GM12878 (cell line): Measurements from ENCODE around the gene HOXD1. TPM values are rescaled to one million over a fixed set of nuclear protein-coding genes. Genes with fewer than 3 reads are reported as not detected.

Experiments used
- BMI1 ChIP-seq: fragments of 450-650 bp; IDR thresholded peaks from 2 replicates; pipeline ENCODE4 v1.6.1; 2016; ENCODE audit warnings: mild to moderate bottlenecking, moderate library complexity, borderline replicate concordance
- CBX5 ChIP-seq: sonication (generic); IDR thresholded peaks from 2 replicates; pipeline ENCODE4 v1.6.1; 2016; ENCODE audit warnings: low read depth, moderate library complexity, mild to moderate bottlenecking, inconsistent platforms
- HSF1 ChIP-seq: fragments of 150-350 bp; IDR thresholded peaks from 2 replicates; pipeline ENCODE4 v1.6.1; 2014; ENCODE audit warnings: mild to moderate bottlenecking, low read depth, low read length
- IKZF1 ChIP-seq: fragments of 450-650 bp; conservative IDR thresholded peaks from 2 replicates; pipeline ENCODE4 v1.6.1; 2017; ENCODE audit warnings: antibody characterized with exemption, mild to moderate bottlenecking
- NBN ChIP-seq: fragments of 450-650 bp; IDR thresholded peaks from 2 replicates; pipeline ENCODE4 v1.6.1; 2016
- NKRF ChIP-seq: fragments of 450-650 bp; conservative IDR thresholded peaks from 2 replicates; pipeline ENCODE4 v1.6.1; 2017; ENCODE audit warnings: mild to moderate bottlenecking, moderate library complexity
- NR2C2 ChIP-seq: IDR thresholded peaks from 2 replicates; pipeline ENCODE4 v1.6.1; 2011; ENCODE audit warnings: borderline replicate concordance, low read depth; ENCODE audit not compliant: control insufficient read depth, insufficient read length
- POLR2AphosphoS5 ChIP-seq: IDR thresholded peaks from 2 replicates; pipeline ENCODE4 v1.6.1; 2011; ENCODE audit warnings: mild to moderate bottlenecking, low read length, inconsistent platforms
- STAT3 ChIP-seq: IDR thresholded peaks from 2 replicates; pipeline ENCODE4 v1.6.1; 2011; ENCODE audit warnings: low read depth, low read length, improper control_type of control experiment
- SUPT20H ChIP-seq: IDR thresholded peaks from 2 replicates; pipeline ENCODE4 v1.6.1; 2011; ENCODE audit warnings: low read depth, mild to moderate bottlenecking, low read length, moderate library complexity, borderline replicate concordance; ENCODE audit not compliant: control insufficient read depth
- TBL1XR1 ChIP-seq: IDR thresholded peaks from 2 replicates; pipeline ENCODE4 v1.6.1; 2012; ENCODE audit warnings: low read depth, low read length, improper control_type of control experiment
- ZNF24 ChIP-seq: fragments of 450-650 bp; IDR thresholded peaks from 2 replicates; pipeline ENCODE4 v1.6.1; 2017; ENCODE audit warnings: antibody characterized with exemption, mild to moderate bottlenecking
- polyA plus RNA-seq, 11 experiments: library from polyadenylated mRNA; depleted of rRNA in 4 of 11; unstranded in 6 of 11; stranded (reverse) in 5 of 11; fragments of >200 nt; fragmentation: Nextera tagmentation in 4 of 11; fragmentation: Illumina TruSeq in 1 of 11; extraction: Ambion mirVana in 4 of 11; extraction: Trizol in 1 of 11; gene quantifications; 1 replicate in 1 of 11; 2 replicates in 10 of 11; pipeline versions ENCODE4 v1.2.1 to v1.2.3, GENCODE V29; 2011 to 2016; ENCODE audit warnings: inconsistent platforms in 2 of 11, missing spikeins in 2 of 11, low read depth in 1 of 11
- total RNA-seq, 4 experiments: library from RNA; depleted of rRNA in 3 of 4; stranded (reverse); fragments of >200 nt in 3 of 4; fragmentation: Illumina TruSeq in 1 of 4; extraction: Trizol in 1 of 4; gene quantifications; 2 replicates each; pipeline versions ENCODE4 v1.2.1 to v1.2.3, GENCODE V29; 2013 to 2021
- TF ChIP-seq, protein P1 (sequence below): IDR thresholded peaks from 2 replicates; pipeline ENCODE4 v1.6.1; 2012; ENCODE audit warnings: low read length, inconsistent platforms
- TF ChIP-seq, protein P2 (sequence below): fragments of 450-650 bp; IDR thresholded peaks from 2 replicates; pipeline ENCODE4 v1.6.1; 2014; ENCODE audit warnings: mild to moderate bottlenecking
- TF ChIP-seq, protein P3 (sequence below): IDR thresholded peaks from 2 replicates; pipeline ENCODE4 v1.6.1; 2012; ENCODE audit warnings: improper control_type of control experiment, low read depth, low read length; ENCODE audit not compliant: insufficient replicate concordance
- TF ChIP-seq, protein P4 (sequence below): fragments of 450-650 bp; IDR thresholded peaks from 2 replicates; pipeline ENCODE4 v1.6.1; 2017; ENCODE audit warnings: mild to moderate bottlenecking

HOXD1 gene
- total and polyA plus RNA-seq, 10 of the 15 experiments (the other 5 are each of a cell fraction or from before 2014, with no cell fraction given) = not detected

DNA sequence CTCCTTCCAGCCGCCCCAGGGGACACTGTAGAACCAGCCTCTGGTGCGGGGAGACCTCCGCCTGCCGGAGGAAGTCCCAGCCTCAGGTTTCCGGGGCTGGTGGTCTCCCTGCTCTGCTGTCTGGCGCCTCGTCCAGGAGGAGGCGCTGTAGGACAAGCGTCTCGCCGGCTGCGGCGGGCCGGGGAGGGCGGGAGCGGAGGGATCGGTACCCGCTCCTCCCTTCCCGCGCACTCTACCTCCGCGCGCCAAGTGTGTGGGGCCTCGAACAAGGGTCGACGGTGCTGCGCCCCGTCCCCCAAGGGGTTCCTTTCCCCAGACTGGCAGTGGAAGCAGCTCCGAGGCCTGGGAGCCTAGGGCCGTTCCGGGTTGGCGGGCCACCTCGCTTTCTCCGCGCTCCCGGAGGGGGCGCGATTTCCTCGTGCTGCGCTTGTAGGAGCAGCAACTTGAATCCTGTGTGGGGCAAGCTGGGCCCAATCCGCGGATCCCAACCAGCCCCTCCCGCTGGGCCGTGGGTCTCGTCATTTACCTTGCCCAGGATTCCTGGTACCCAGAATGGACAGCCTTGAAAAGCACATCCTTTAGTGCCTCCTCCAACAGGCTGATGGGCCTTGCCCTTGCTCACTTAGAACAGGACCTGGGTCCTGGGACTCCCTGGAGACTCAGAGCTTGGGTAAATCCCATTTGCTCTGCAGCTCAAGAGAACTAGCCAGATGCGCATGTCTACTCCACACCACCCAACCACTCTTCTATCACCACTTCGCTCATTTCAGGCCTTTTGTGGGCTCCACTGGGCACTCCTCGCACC, 47.8 kb upstream of the HOXD1 start (continued):
- TF ChIP-seq, protein P1, sequence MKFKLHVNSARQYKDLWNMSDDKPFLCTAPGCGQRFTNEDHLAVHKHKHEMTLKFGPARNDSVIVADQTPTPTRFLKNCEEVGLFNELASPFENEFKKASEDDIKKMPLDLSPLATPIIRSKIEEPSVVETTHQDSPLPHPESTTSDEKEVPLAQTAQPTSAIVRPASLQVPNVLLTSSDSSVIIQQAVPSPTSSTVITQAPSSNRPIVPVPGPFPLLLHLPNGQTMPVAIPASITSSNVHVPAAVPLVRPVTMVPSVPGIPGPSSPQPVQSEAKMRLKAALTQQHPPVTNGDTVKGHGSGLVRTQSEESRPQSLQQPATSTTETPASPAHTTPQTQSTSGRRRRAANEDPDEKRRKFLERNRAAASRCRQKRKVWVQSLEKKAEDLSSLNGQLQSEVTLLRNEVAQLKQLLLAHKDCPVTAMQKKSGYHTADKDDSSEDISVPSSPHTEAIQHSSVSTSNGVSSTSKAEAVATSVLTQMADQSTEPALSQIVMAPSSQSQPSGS = no peak
- TF ChIP-seq POLR2AphosphoS5 = no peak
- TF ChIP-seq TBL1XR1 = no peak
- TF ChIP-seq NBN = 0 out of 2 replicates have a peak, but pooled peaks have one; percentile 57
- TF ChIP-seq, protein P2, sequence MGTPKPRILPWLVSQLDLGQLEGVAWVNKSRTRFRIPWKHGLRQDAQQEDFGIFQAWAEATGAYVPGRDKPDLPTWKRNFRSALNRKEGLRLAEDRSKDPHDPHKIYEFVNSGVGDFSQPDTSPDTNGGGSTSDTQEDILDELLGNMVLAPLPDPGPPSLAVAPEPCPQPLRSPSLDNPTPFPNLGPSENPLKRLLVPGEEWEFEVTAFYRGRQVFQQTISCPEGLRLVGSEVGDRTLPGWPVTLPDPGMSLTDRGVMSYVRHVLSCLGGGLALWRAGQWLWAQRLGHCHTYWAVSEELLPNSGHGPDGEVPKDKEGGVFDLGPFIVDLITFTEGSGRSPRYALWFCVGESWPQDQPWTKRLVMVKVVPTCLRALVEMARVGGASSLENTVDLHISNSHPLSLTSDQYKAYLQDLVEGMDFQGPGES = no peak
- no peak for TF ChIP-seq SUPT20H
- TF ChIP-seq, protein P3, sequence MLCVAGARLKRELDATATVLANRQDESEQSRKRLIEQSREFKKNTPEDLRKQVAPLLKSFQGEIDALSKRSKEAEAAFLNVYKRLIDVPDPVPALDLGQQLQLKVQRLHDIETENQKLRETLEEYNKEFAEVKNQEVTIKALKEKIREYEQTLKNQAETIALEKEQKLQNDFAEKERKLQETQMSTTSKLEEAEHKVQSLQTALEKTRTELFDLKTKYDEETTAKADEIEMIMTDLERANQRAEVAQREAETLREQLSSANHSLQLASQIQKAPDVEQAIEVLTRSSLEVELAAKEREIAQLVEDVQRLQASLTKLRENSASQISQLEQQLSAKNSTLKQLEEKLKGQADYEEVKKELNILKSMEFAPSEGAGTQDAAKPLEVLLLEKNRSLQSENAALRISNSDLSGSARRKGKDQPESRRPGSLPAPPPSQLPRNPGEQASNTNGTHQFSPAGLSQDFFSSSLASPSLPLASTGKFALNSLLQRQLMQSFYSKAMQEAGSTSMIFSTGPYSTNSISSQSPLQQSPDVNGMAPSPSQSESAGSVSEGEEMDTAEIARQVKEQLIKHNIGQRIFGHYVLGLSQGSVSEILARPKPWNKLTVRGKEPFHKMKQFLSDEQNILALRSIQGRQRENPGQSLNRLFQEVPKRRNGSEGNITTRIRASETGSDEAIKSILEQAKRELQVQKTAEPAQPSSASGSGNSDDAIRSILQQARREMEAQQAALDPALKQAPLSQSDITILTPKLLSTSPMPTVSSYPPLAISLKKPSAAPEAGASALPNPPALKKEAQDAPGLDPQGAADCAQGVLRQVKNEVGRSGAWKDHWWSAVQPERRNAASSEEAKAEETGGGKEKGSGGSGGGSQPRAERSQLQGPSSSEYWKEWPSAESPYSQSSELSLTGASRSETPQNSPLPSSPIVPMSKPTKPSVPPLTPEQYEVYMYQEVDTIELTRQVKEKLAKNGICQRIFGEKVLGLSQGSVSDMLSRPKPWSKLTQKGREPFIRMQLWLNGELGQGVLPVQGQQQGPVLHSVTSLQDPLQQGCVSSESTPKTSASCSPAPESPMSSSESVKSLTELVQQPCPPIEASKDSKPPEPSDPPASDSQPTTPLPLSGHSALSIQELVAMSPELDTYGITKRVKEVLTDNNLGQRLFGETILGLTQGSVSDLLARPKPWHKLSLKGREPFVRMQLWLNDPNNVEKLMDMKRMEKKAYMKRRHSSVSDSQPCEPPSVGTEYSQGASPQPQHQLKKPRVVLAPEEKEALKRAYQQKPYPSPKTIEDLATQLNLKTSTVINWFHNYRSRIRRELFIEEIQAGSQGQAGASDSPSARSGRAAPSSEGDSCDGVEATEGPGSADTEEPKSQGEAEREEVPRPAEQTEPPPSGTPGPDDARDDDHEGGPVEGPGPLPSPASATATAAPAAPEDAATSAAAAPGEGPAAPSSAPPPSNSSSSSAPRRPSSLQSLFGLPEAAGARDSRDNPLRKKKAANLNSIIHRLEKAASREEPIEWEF = no peak
- TF ChIP-seq STAT3 = no peak
- TF ChIP-seq HSF1 = no peak
- no peak for TF ChIP-seq ZNF24
- TF ChIP-seq CBX5 = no peak
- peak; percentile 76 for TF ChIP-seq IKZF1
- TF ChIP-seq NR2C2 = no peak
- 0 out of 2 replicates have a peak, but pooled peaks have one; percentile 42 for TF ChIP-seq NKRF
- no peak for TF ChIP-seq BMI1
- TF ChIP-seq, protein P4, sequence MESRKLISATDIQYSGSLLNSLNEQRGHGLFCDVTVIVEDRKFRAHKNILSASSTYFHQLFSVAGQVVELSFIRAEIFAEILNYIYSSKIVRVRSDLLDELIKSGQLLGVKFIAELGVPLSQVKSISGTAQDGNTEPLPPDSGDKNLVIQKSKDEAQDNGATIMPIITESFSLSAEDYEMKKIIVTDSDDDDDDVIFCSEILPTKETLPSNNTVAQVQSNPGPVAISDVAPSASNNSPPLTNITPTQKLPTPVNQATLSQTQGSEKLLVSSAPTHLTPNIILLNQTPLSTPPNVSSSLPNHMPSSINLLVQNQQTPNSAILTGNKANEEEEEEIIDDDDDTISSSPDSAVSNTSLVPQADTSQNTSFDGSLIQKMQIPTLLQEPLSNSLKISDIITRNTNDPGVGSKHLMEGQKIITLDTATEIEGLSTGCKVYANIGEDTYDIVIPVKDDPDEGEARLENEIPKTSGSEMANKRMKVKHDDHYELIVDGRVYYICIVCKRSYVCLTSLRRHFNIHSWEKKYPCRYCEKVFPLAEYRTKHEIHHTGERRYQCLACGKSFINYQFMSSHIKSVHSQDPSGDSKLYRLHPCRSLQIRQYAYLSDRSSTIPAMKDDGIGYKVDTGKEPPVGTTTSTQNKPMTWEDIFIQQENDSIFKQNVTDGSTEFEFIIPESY = no peak
